H1 (cell line): ENCODE data around the gene KCTD8. TPM values are rescaled to one million over a fixed set of nuclear protein-coding genes. Genes with fewer than 3 reads are reported as not detected.

ENCODE experiments used
- CTCF ChIA-PET: fragments of 300-600 bp; sonication (Branson Sonifier 250); formaldehyde crosslinking; loops from one replicate; lab custom pipeline; 2021; ENCODE audit not compliant: partially characterized antibody; lab: Charles Lee
- POLR2A ChIA-PET: fragments of 300-600 bp; sonication (Branson Sonifier 250); formaldehyde crosslinking; loops from one replicate; lab custom pipeline; 2021; ENCODE audit warnings: inconsistent platforms; ENCODE audit not compliant: partially characterized antibody; lab: Charles Lee
- DNase-seq, 2 experiments: peaks; one replicate each; pipeline versions ENCODE4 v3.0.0 to v3.0.0-alpha.2; 2010 to 2022; ENCODE audit warnings: low spot score in 2 of 2, low read depth in 1 of 2, mixed read lengths in 1 of 2
- FAIRE-seq: peaks from 2 replicates; lab custom pipeline; 2011; peaks lifted over from hg19 to GRCh38; lab: Jason Lieb, UNC
- H2AFZ ChIP-seq: 2 replicates; pipeline ENCODE4 v1.8.1; 2012; ENCODE audit warnings: low read length, inconsistent platforms
- H2AK5ac ChIP-seq: 2 replicates; pipeline ENCODE4 v1.6.1; 2013; ENCODE audit warnings: low read depth, low read length
- H2BK120ac ChIP-seq: replicated peaks from 2 replicates; pipeline ENCODE3; 2013; ENCODE audit warnings: low read depth, low read length, inconsistent platforms
- H2BK12ac ChIP-seq: 2 replicates; pipeline ENCODE4 v1.6.1; 2013; ENCODE audit warnings: low read depth, low read length
- H2BK15ac ChIP-seq: 2 replicates; pipeline ENCODE4 v1.6.1; 2013; ENCODE audit warnings: low read length
- H2BK20ac ChIP-seq: 2 replicates; pipeline ENCODE4 v1.6.1; 2013; ENCODE audit warnings: low read length
- H2BK5ac ChIP-seq: 2 replicates; pipeline ENCODE4 v1.6.1; 2013; ENCODE audit warnings: low read depth, low read length
- H3K14ac ChIP-seq: 2 replicates; pipeline ENCODE4 v1.6.1; 2013; ENCODE audit warnings: inconsistent platforms; ENCODE audit not compliant: insufficient read length
- H3K18ac ChIP-seq: 2 replicates; pipeline ENCODE4 v1.6.1; 2013; ENCODE audit warnings: low read length; ENCODE audit errors: extremely low read depth
- H3K23ac ChIP-seq: 2 replicates; pipeline ENCODE4 v1.6.1; 2013; ENCODE audit warnings: inconsistent platforms; ENCODE audit not compliant: insufficient read length
- H3K23me2 ChIP-seq: 2 replicates; pipeline ENCODE4 v1.6.1; 2013; ENCODE audit warnings: low read depth, low read length
- H3K27ac ChIP-seq: 2 replicates; pipeline ENCODE4 v1.6.1; 2011; ENCODE audit warnings: low read depth, low read length, inconsistent platforms
- H3K27me3 ChIP-seq, 4 experiments: replicated peaks in 1 of 4; 1 replicate in 1 of 4; 2 replicates in 3 of 4; pipeline versions ENCODE4 v1.6.1 to v1.8.1; 2011 to 2013; ENCODE audit warnings: low read length in 3 of 4, mild to moderate bottlenecking in 3 of 4, inconsistent platforms in 2 of 4, mixed read lengths in 2 of 4, moderate library complexity in 1 of 4; ENCODE audit not compliant: control insufficient read depth in 3 of 4, insufficient read depth in 3 of 4; ENCODE audit errors: extremely low read depth in 1 of 4
- H3K36me3 ChIP-seq, 4 experiments: 2 replicates each; pipeline versions ENCODE4 v1.6.1 to v1.8.1; 2011 to 2013; ENCODE audit warnings: mild to moderate bottlenecking in 4 of 4, low read length in 3 of 4, moderate library complexity in 2 of 4, control low read depth in 1 of 4, inconsistent platforms in 1 of 4; ENCODE audit not compliant: insufficient read depth in 4 of 4, control insufficient read depth in 2 of 4
- H3K4ac ChIP-seq: replicated peaks from 2 replicates; pipeline ENCODE3; 2013; ENCODE audit warnings: low read length, low read depth, mixed read lengths, inconsistent platforms; ENCODE audit not compliant: insufficient read length
- H3K4me1 ChIP-seq, 4 experiments: replicated peaks in 1 of 4; 1 replicate in 1 of 4; 2 replicates in 3 of 4; pipeline versions ENCODE4 v1.6.1 to v1.8.1; 2011 to 2013; ENCODE audit warnings: low read length in 3 of 4, inconsistent platforms in 2 of 4, mixed read lengths in 1 of 4; ENCODE audit not compliant: insufficient read depth in 4 of 4, control insufficient read depth in 3 of 4
- H3K4me2 ChIP-seq, 2 experiments: 2 replicates each; pipeline versions ENCODE4 v1.6.1 to v1.8.1; 2011 to 2013; ENCODE audit warnings: low read depth in 2 of 2, low read length in 2 of 2, control low read depth in 1 of 2, inconsistent platforms in 1 of 2, mild to moderate bottlenecking in 1 of 2; ENCODE audit not compliant: insufficient read depth in 1 of 2
- H3K4me3 ChIP-seq, 4 experiments: fragments of 200-600, 300-600 bp in 1 of 4; sonication (generic), shearing (Covaris generic), sonication (Bioruptor Twin) in 1 of 4; 2 replicates each; pipeline versions ENCODE4 v1.5.1 to v1.8.1; 2011 to 2016; ENCODE audit warnings: low read length in 4 of 4, low read depth in 3 of 4, control low read depth in 2 of 4, inconsistent platforms in 2 of 4, mild to moderate bottlenecking in 2 of 4, mixed read lengths in 1 of 4, moderate library complexity in 1 of 4; ENCODE audit not compliant: insufficient read depth in 2 of 4; ENCODE audit errors: extremely low read depth in 1 of 4
- H3K56ac ChIP-seq: replicated peaks from 2 replicates; pipeline ENCODE3; 2013; ENCODE audit warnings: low read depth, mild to moderate bottlenecking, mixed read lengths, low read length, inconsistent platforms; ENCODE audit not compliant: insufficient read length
- H3K79me1 ChIP-seq: 2 replicates; pipeline ENCODE4 v1.6.1; 2013; ENCODE audit warnings: low read depth, low read length, control low read depth
- H3K79me2 ChIP-seq, 2 experiments: 2 replicates each; pipeline versions ENCODE4 v1.6.1 to v1.8.1; 2012 to 2013; ENCODE audit warnings: low read length in 2 of 2, mild to moderate bottlenecking in 2 of 2, inconsistent platforms in 1 of 2; ENCODE audit not compliant: insufficient read depth in 2 of 2, control insufficient read depth in 1 of 2
- H3K9ac ChIP-seq, 4 experiments: replicated peaks in 1 of 4; 1 replicate in 1 of 4; 2 replicates in 3 of 4; pipeline versions ENCODE4 v1.6.1 to v1.8.1; 2011 to 2013; ENCODE audit warnings: low read depth in 3 of 4, low read length in 3 of 4, control low read depth in 2 of 4, mild to moderate bottlenecking in 2 of 4, moderate library complexity in 2 of 4, inconsistent platforms in 1 of 4; ENCODE audit errors: extremely low read depth in 1 of 4
- H3K9me3 ChIP-seq, 2 experiments: 2 replicates each; pipeline versions ENCODE4 v1.6.1 to v1.8.1; 2012 to 2013; ENCODE audit warnings: mild to moderate bottlenecking in 2 of 2, moderate library complexity in 2 of 2, control low read depth in 1 of 2, inconsistent platforms in 1 of 2, low read depth in 1 of 2, low read length in 1 of 2, mixed read lengths in 1 of 2; ENCODE audit not compliant: insufficient read depth in 2 of 2
- H4K20me1 ChIP-seq, 2 experiments: replicated peaks in 1 of 2; 2 replicates each; pipeline versions ENCODE3 to v1.8.1; 2011 to 2013; ENCODE audit warnings: inconsistent platforms in 2 of 2, low read length in 2 of 2, mild to moderate bottlenecking in 1 of 2; ENCODE audit not compliant: insufficient read depth in 2 of 2, control insufficient read depth in 1 of 2
- H4K5ac ChIP-seq: 2 replicates; pipeline ENCODE4 v1.6.1; 2013; ENCODE audit warnings: low read length, low read depth, mixed read lengths, inconsistent platforms; ENCODE audit not compliant: insufficient read length
- H4K8ac ChIP-seq: 2 replicates; pipeline ENCODE4 v1.8.0; 2013; ENCODE audit warnings: mild to moderate bottlenecking, moderate library complexity, low read length, inconsistent platforms; ENCODE audit not compliant: insufficient read depth; ENCODE audit errors: extremely low read depth
- H4K91ac ChIP-seq: replicated peaks from 2 replicates; pipeline ENCODE3; 2013; ENCODE audit warnings: low read length, mixed read lengths, inconsistent platforms; ENCODE audit not compliant: insufficient read length
- CBX8 ChIP-seq: fragments of 300-800, 300-1000 bp; sonication (generic); IDR thresholded peaks from 2 replicates; pipeline ENCODE4 v1.7.1; 2016; ENCODE audit warnings: low read depth, low read length, borderline replicate concordance
- CHD1 ChIP-seq: IDR thresholded peaks from 2 replicates; pipeline ENCODE4 v1.6.1; 2012; ENCODE audit warnings: low read depth, low read length, improper control_type of control experiment
- WGBS, 2 experiments: shearing (Covaris generic) in 1 of 2; methylation state at CpG; one replicate each; pipeline versions ENCODE4 v1.1.6 to v1.1.7; 2013 to 2015; ENCODE audit warnings: low lambda C conversion rate in 2 of 2, mixed read lengths in 2 of 2, inconsistent platforms in 1 of 2, low coverage in 1 of 2, missing lambda C conversion rate in 1 of 2; ENCODE audit not compliant: insufficient replicate concordance in 2 of 2, insufficient coverage in 1 of 2, insufficient read length in 1 of 2; ENCODE audit errors: extremely low coverage in 1 of 2, missing lambda C conversion rate in 1 of 2; 5-methylcytosine and 5-hydroxymethylcytosine counted together
- polyA plus RNA-seq, 7 experiments: library from polyadenylated mRNA; depleted of rRNA in 3 of 7; stranded (reverse) in 5 of 7; unstranded in 2 of 7; fragments of >200 nt in 5 of 7; fragments of 200-250 nt in 2 of 7; gene quantifications; 1 replicate in 5 of 7; 2 replicates in 1 of 7; 4 replicates in 1 of 7; pipeline versions ENCODE4 v1.2.1 to v1.2.3, GENCODE V29; 2011 to 2013; ENCODE audit warnings: missing spikeins in 2 of 7, mixed read lengths in 2 of 7
- total RNA-seq: library from RNA; stranded (reverse); fragmentation: NEBNext Ultra II Directional; extraction: Animal tissue kit (Norgen Biotek cat#: 25700); gene quantifications from 2 replicates; pipeline ENCODE4 v1.2.1, GENCODE V29; 2021
- TF ChIP-seq, protein P1 (sequence below): IDR thresholded peaks from 2 replicates; pipeline ENCODE4 v1.6.1; 2012; ENCODE audit warnings: inconsistent platforms

The KCTD8 gene
- total and polyA plus RNA-seq, 2 of the 8 experiments (the other 6 are each of a cell fraction or from before 2014, with no cell fraction given) = 2.9 to 3.7 TPM

- H2BK20ac ChIP-seq = no peak overlapping the region
- H3K4me2 ChIP-seq = no peak overlapping the region
- TF ChIP-seq, protein P1, sequence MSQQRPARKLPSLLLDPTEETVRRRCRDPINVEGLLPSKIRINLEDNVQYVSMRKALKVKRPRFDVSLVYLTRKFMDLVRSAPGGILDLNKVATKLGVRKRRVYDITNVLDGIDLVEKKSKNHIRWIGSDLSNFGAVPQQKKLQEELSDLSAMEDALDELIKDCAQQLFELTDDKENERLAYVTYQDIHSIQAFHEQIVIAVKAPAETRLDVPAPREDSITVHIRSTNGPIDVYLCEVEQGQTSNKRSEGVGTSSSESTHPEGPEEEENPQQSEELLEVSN = no peak
- no peak for TF ChIP-seq CBX8
- no peak for TF ChIP-seq CHD1
- H3K79me1 ChIP-seq = no peaks in the 10 kb centered on the region
- POLR2A ChIA-PET = no interaction called here
- H3K36me3 ChIP-seq = no peaks in the 10 kb centered on the region
- H3K18ac ChIP-seq = no peak overlapping the region
- no peaks in the 10 kb centered on the region for H3K27me3 ChIP-seq
- DNase-seq = no peak
- no peak overlapping the region for H3K4ac ChIP-seq
- H3K23ac ChIP-seq = no peak overlapping the region
- H2BK12ac ChIP-seq = no peak overlapping the region
- no peaks in the 10 kb centered on the region for H3K4me1 ChIP-seq
- no peak overlapping the region for H3K9ac ChIP-seq
- CTCF ChIA-PET = no interaction called here
- no peak overlapping the region for H4K5ac ChIP-seq
- no peak overlapping the region for H2BK15ac ChIP-seq
- no peak overlapping the region for H3K14ac ChIP-seq
- H3K27ac ChIP-seq = no peak overlapping the region
- no peak overlapping the region for H2AK5ac ChIP-seq
- WGBS, 2 experiments = 93% methylated on average over 3 of the region's 3 CpGs; no CpG with 5 or more reads in 1 of the 2 experiments
- no peak overlapping the region for H2AFZ ChIP-seq
- H3K56ac ChIP-seq = no peak overlapping the region
- H3K4me3 ChIP-seq = no peak overlapping the region
- H2BK5ac ChIP-seq = no peak overlapping the region
- no peak overlapping the region for H4K8ac ChIP-seq
- H3K79me2 ChIP-seq = no peaks in the 10 kb centered on the region
- no peaks in the 10 kb centered on the region for H4K20me1 ChIP-seq
- no peak for FAIRE-seq
- no peak overlapping the region for H2BK120ac ChIP-seq
- H3K23me2 ChIP-seq = no peaks in the 10 kb centered on the region
- peaks cover 0 to 6% of the 10 kb centered on the region in 2 experiments; a peak in 3 of 4 replicates for H3K9me3 ChIP-seq
- no peak overlapping the region for H4K91ac ChIP-seq
Measured at GRCh38 chr4:44150091-44150576, 298.5 kb downstream of the KCTD8 start.
